HL-60/S4 treated with phorbol 12-myristate 13-acetate at 8.2 ng/mL for 4 days and 3 days (cell line): Measurements from ENCODE around the gene FCER1A.
"Not testable (repeated sequence)": the region's sequence is repeated elsewhere in the genome, so short reads cannot be mapped to it uniquely, and the experiment has no call there.

Experiments
- in situ Hi-C: fragments of 300-500 bp; cut with MboI; formaldehyde crosslinking; loops from 2 replicates; pipeline ENCODE4 v1.15.0; 2022; ENCODE audit warnings: low sequenced_read_pairs

FCER1A gene

GRCh38 chr1:159349374-159349773 is 47.2 kb downstream of the FCER1A start:
- in situ Hi-C loops = not testable (repeated sequence)

DNA sequence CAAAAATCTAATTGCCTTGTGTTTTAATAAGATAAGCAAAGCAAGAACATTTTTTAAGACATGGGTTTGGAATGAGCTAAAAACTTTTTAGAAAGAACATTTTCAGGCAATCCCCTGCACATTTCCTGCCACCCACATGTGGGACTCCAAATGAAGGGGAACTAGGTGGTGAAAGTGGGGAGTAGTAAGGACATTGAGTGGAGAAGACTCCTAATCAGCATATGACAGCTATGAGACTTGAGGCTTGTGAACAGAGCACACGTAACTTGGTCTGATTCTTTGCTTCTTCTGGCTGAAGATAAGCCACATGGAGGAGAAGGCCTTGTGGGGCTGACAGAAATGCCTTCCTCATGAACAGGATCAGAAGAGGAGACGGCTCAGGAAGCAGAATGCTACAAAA is 50.3 kb downstream of the FCER1A start:
- in situ Hi-C loops = no loop called here
